Adrenal gland (tissue), 12 donors: ENCODE measurements around the gene ARL14EP. TPM values are rescaled to one million over a fixed set of nuclear protein-coding genes. Genes with fewer than 3 reads are reported as not detected.

ENCODE experiments used
- DNase-seq, 7 donors: peaks; one replicate each; pipeline ENCODE4 v3.0.0-alpha.2; 2019 to 2020
- H3K27ac ChIP-seq, 5 donors: fragments of 200-600 bp; sonication (generic) in 4 of 5; 1 replicate in 3 of 5; 2 replicates in 2 of 5; pipeline versions ENCODE4 v1.5.1 to v1.8.0; 2016 to 2020; ENCODE audit warnings: mild to moderate bottlenecking in 1 of 5
- H3K27me3 ChIP-seq: fragments of 200-600 bp; 2 replicates; pipeline ENCODE4 v1.8.0; 2021
- H3K36me3 ChIP-seq, 2 donors: fragments of 200-600 bp; replicated peaks in 1 of 2; 1 replicate in 1 of 2; 2 replicates in 1 of 2; pipeline versions ENCODE4 v1.5.1 to v1.8.0; 2018 to 2022
- H3K4me1 ChIP-seq, 2 donors: fragments of 200-600 bp; replicated peaks in 1 of 2; 1 replicate in 1 of 2; 2 replicates in 1 of 2; pipeline versions ENCODE4 v1.5.1 to v1.8.0; 2018 to 2021
- H3K4me3 ChIP-seq, 4 donors: fragments of 200-600 bp; sonication (generic) in 3 of 4; one replicate each; pipeline ENCODE4 v1.5.1; 2016 to 2018
- H3K9me3 ChIP-seq, 3 donors: fragments of 200-600 bp; sonication (generic) in 1 of 3; replicated peaks in 1 of 3; 1 replicate in 2 of 3; 2 replicates in 1 of 3; pipeline versions ENCODE4 v1.5.1 to v1.8.0; 2016 to 2021
- POLR2A ChIP-seq, 2 donors: fragments of 450-650 bp; IDR thresholded peaks; one replicate each; pipeline ENCODE4 v1.6.1; 2017; ENCODE audit warnings: antibody characterized with exemption in 2 of 2, mild to moderate bottlenecking in 2 of 2, moderate library complexity in 1 of 2
- WGBS, 4 donors: extraction: QIAGEN DNeasy Blood & Tissue Kit in 2 of 4; methylation state at CpG; one replicate each; pipeline versions ENCODE4 v1.1.5 to v1.1.7; 2013 to 2017; 5-methylcytosine and 5-hydroxymethylcytosine counted together
- intact Hi-C, 2 donors: fragments of 100-400 bp; cut with DNase I; formaldehyde crosslinking; loops; one replicate each; pipeline versions ENCODE4 v1.14.1 to v1.15.0; 2022 to 2023
- polyA plus RNA-seq, 3 donors: library from polyadenylated mRNA; stranded (reverse); fragments of 200-250 nt in 2 of 3; fragments of 350-450 nt in 1 of 3; fragmentation: Illumina TruSeq in 1 of 3; extraction: RNeasy Lipid Tissue Mini Kit (QIAGEN cat#74804) in 1 of 3; gene quantifications; one replicate each; pipeline ENCODE4 v1.2.3, GENCODE V29; 2013 to 2014
- total RNA-seq, 9 donors: library from RNA; depleted of rRNA in 4 of 9; stranded (reverse); fragments of >200 nt in 4 of 9; fragments of 120-200 nt in 1 of 9; fragmentation: NEBNext Ultra II Directional in 1 of 9; extraction: Animal tissue kit (Norgen Biotek cat#: 25700) in 1 of 9; gene quantifications; one replicate each; pipeline versions ENCODE4 v1.1.0 to v1.2.4, GENCODE V29; 2013 to 2023
- TF ChIP-seq, protein P1 (sequence below), 6 experiments: fragments of 450-650 bp in 4 of 6; fragments of 200-600 bp in 2 of 6; sonication (generic) in 1 of 6; IDR thresholded peaks; 1 replicate in 5 of 6; 2 replicates in 1 of 6; pipeline versions ENCODE4 v1.5.1 to v1.8.0; 2016 to 2021; ENCODE audit warnings: antibody characterized with exemption in 6 of 6, mild to moderate bottlenecking in 2 of 6, moderate library complexity in 1 of 6
- donor health status: healthy with polysubstance abuse.
- donor health status: Bipolar disorder and iron deficiency.
- donor health status: DM: yes; HTN: yes; CAD: no.
- donor health status: DM: no; HTN: no; CAD: no.
- donor health status: DM: no; HTN: no; CAD: no.
- donor health status: DM: yes; HTN: yes; CAD: no.

The ARL14EP gene
- total and polyA plus RNA-seq, 12 donors = 12.0 to 49.5 (median 31.7) TPM

DNA sequence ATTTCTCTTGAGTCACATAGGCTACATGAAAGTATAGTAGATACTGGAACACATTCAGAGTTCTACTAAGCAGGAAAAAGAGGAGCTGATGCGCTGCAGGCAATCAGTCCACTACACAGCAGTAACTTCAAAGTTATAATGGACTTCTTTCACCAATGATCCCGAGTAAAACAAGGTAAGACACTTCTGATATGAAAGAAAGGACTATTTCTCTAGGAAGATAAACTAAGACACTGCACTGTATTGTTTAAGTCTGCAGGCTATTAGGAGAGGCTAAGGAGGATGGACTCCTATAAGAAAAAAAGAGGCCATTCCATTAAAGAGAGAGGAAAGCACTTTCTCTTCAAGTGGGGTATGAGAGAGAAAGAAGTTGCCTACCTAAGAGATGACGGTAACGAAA, 31.6 kb upstream of the ARL14EP start:
- Histone ChIP-seq H3K4me1 (no peaks in the 10 kb centered on the region), H3K9me3 (no peaks in the 10 kb centered on the region), H3K27ac (no peak overlapping the region), H3K4me3 (no peak overlapping the region), H3K36me3 (no peaks in the 10 kb centered on the region), H3K27me3 (no peaks in the 10 kb centered on the region)
- WGBS, 4 donors = 67 to 79% (median 72%) methylated on average over 4 of the region's 4 CpGs
- intact Hi-C loops = no loop called here
- no peak for TF ChIP-seq POLR2A (IDR thresholded peaks at IDR 0.05)
- TF ChIP-seq, protein P1, sequence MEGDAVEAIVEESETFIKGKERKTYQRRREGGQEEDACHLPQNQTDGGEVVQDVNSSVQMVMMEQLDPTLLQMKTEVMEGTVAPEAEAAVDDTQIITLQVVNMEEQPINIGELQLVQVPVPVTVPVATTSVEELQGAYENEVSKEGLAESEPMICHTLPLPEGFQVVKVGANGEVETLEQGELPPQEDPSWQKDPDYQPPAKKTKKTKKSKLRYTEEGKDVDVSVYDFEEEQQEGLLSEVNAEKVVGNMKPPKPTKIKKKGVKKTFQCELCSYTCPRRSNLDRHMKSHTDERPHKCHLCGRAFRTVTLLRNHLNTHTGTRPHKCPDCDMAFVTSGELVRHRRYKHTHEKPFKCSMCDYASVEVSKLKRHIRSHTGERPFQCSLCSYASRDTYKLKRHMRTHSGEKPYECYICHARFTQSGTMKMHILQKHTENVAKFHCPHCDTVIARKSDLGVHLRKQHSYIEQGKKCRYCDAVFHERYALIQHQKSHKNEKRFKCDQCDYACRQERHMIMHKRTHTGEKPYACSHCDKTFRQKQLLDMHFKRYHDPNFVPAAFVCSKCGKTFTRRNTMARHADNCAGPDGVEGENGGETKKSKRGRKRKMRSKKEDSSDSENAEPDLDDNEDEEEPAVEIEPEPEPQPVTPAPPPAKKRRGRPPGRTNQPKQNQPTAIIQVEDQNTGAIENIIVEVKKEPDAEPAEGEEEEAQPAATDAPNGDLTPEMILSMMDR (IDR thresholded peaks at IDR 0.05) = no peak
- DNase-seq = no peak

- 82 to 92% (median 88%) methylated on average over 2 of the region's 2 CpGs for WGBS, 4 donors
- H3K9me3 ChIP-seq = no peaks in the 10 kb centered on the region
- no peak overlapping the region for H3K4me3 ChIP-seq
- H3K27me3 ChIP-seq = no peaks in the 10 kb centered on the region
- H3K4me1 ChIP-seq = no peaks in the 10 kb centered on the region
- no peak for DNase-seq
- no peak for TF ChIP-seq POLR2A (IDR thresholded peaks at IDR 0.05)
- TF ChIP-seq, protein P1 (IDR thresholded peaks at IDR 0.05) = no peak
- no peaks in the 10 kb centered on the region for H3K36me3 ChIP-seq
- no peak overlapping the region for H3K27ac ChIP-seq
- intact Hi-C loops = no loop called here
Observed at GRCh38 chr11:30292545-30292944, 30.4 kb upstream of the ARL14EP start.

DNA sequence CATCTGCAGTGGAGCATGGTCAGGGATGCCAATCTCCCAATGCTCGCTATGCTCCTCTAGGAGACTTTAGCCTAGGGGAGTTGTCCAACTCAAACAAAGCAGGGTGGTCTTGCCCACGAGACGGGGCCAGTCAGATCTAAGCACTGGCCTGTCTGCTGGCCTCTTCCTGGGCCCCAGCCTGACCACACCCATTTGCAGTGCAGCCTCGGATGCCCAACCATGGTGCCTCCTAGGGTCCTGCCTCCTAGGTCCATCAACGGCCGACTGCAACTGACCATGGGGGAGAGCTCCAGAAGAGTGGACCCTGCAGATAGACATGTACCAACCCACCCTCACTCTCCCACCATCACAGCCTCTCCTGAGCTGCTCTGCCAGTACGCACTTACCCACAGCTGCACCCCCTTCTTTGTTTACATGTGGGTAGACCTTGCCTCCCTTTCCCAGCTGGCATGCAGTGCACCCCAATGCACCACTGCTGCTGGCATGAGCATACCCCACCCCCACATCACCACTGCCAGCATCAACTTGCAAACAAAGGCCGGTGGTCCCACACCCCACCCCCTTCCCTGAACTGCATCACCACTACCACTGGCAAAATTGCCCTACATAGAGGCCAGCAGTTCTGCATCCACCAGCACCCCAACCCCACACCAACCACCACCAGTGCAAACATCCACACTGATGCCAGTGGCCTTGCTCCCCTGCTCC, 27.6 kb upstream of the ARL14EP start:
- Histone ChIP-seq H3K27ac (no peak overlapping the region), H3K4me3 (no peak overlapping the region), H3K9me3 (no peaks in the 10 kb centered on the region), H3K36me3 (no peaks in the 10 kb centered on the region), H3K4me1 (no peaks in the 10 kb centered on the region), H3K27me3 (no peaks in the 10 kb centered on the region)
- WGBS, 4 donors = 88 to 100% (median 89%) methylated on average over 3 to 8 of the region's 8 CpGs
- no peak for DNase-seq
- intact Hi-C loops = no loop called here
- no peak for TF ChIP-seq POLR2A (IDR thresholded peaks at IDR 0.05)
- TF ChIP-seq, protein P1 (IDR thresholded peaks at IDR 0.05) = no peak

GRCh38 chr11:30304620-30305019, 18.3 kb upstream of the ARL14EP start:
- Histone ChIP-seq H3K9me3 (no peaks in the 10 kb centered on the region), H3K27ac (no peak overlapping the region), H3K36me3 (no peaks in the 10 kb centered on the region), H3K4me3 (no peak overlapping the region), H3K4me1 (no peaks in the 10 kb centered on the region), H3K27me3 (no peaks in the 10 kb centered on the region)
- intact Hi-C loops = no loop called here
- TF ChIP-seq, protein P1 (IDR thresholded peaks at IDR 0.05) = no peak
- no peak for TF ChIP-seq POLR2A (IDR thresholded peaks at IDR 0.05)
- 89 to 100% (median 95%) methylated on average over 1 of the region's 1 CpG for WGBS, 4 donors
- DNase-seq = no peak
